Parathyroid adenoma (tissue), 2 donors: ENCODE measurements around the gene ZBTB34.

ENCODE experiments used
- H2AFZ ChIP-seq: fragments of 300-600 bp; sonication (generic); one replicate; pipeline ENCODE4 v1.7.0; 2017; ENCODE audit warnings: antibody characterized with exemption, mild to moderate bottlenecking
- H3K27ac ChIP-seq: fragments of 300-600 bp; sonication (generic); one replicate; pipeline ENCODE4 v1.7.0; 2017
- H3K27me3 ChIP-seq: fragments of 300-600 bp; sonication (generic); one replicate; pipeline ENCODE4 v1.7.0; 2017; ENCODE audit warnings: low read length; ENCODE audit not compliant: control insufficient read depth, insufficient read depth
- H3K36me3 ChIP-seq: fragments of 300-600 bp; sonication (generic); one replicate; pipeline ENCODE4 v1.7.0; 2017; ENCODE audit warnings: low read length; ENCODE audit not compliant: control insufficient read depth, insufficient read depth
- H3K4me1 ChIP-seq: fragments of 300-600 bp; sonication (generic); one replicate; pipeline ENCODE4 v1.7.0; 2017; ENCODE audit warnings: control low read depth
- H3K4me2 ChIP-seq: fragments of 300-600 bp; sonication (generic); one replicate; pipeline ENCODE4 v1.7.0; 2017; ENCODE audit warnings: low read length
- H3K4me3 ChIP-seq: fragments of 300-600 bp; sonication (generic); one replicate; pipeline ENCODE4 v1.7.0; 2017; ENCODE audit warnings: low read depth, low read length
- H3K79me2 ChIP-seq: fragments of 300-600 bp; sonication (generic); one replicate; pipeline ENCODE4 v1.7.0; 2017; ENCODE audit warnings: control low read depth
- H3K9ac ChIP-seq: fragments of 300-600 bp; sonication (generic); one replicate; pipeline ENCODE4 v1.7.0; 2017; ENCODE audit warnings: mild to moderate bottlenecking
- H3K9me3 ChIP-seq: fragments of 300-600 bp; sonication (generic); one replicate; pipeline ENCODE4 v1.7.0; 2017; ENCODE audit warnings: low read length; ENCODE audit not compliant: control insufficient read depth
- TF ChIP-seq, protein P1 (sequence below): fragments of 300-600 bp; sonication (generic); IDR thresholded peaks from one replicate; pipeline ENCODE4 v1.7.0; 2017; ENCODE audit warnings: antibody characterized with exemption, mild to moderate bottlenecking
- donor health status: primary hyperparathyroidism.

The ZBTB34 gene

DNA sequence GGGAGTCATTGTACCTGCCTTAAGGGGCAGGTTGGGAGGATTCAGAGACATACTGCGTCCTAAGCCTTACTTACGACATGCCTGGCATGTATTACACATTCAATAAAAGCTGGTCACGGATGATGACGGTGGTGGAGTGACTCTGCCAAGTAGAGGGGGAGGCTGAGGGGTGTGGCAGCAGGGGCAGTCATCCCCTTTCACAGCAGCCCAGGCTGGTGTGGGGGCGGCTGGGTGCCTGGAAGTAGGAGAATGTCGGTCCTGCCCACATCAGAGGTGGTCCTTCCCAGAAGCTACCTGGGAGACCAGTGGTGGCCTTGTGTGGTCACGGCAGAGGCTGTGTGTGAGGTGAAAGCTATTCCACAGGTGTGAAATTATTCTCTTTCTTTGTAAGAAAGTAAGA lies 8.9 kb downstream of the ZBTB34 start:
- TF ChIP-seq, protein P1, sequence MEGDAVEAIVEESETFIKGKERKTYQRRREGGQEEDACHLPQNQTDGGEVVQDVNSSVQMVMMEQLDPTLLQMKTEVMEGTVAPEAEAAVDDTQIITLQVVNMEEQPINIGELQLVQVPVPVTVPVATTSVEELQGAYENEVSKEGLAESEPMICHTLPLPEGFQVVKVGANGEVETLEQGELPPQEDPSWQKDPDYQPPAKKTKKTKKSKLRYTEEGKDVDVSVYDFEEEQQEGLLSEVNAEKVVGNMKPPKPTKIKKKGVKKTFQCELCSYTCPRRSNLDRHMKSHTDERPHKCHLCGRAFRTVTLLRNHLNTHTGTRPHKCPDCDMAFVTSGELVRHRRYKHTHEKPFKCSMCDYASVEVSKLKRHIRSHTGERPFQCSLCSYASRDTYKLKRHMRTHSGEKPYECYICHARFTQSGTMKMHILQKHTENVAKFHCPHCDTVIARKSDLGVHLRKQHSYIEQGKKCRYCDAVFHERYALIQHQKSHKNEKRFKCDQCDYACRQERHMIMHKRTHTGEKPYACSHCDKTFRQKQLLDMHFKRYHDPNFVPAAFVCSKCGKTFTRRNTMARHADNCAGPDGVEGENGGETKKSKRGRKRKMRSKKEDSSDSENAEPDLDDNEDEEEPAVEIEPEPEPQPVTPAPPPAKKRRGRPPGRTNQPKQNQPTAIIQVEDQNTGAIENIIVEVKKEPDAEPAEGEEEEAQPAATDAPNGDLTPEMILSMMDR, result no peak
- Histone ChIP-seq H3K9me3 (no peaks in the 10 kb centered on the region), H3K27ac (no peak overlapping the region), H3K36me3 (no peaks in the 10 kb centered on the region), H3K4me3 (no peak overlapping the region), H3K9ac (no peak overlapping the region), H2AFZ (no peak overlapping the region), H3K4me2 (no peak overlapping the region), H3K27me3 (no peaks in the 10 kb centered on the region), H3K4me1 (no peaks in the 10 kb centered on the region), H3K79me2 (peaks cover 16% of the 10 kb centered on the region)

DNA sequence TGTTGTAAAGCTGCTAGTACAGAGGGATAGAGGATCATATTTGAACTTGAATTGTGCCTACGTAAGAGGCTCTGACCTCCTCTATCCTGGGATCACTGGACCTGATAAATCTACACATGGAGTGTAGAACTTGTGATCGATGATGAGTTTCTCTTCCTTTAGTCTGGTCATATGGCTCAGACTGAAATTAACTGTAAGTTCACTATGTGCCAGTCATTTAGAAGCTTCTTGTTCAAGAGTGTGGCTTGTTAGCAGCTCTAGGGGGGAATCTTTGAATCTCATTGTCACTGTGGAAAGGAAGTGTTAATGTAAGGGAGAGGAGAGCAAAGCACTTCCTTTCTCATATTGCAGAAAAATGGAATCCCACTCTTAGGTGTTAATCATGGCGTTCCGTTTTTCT lies 12.1 kb downstream of the ZBTB34 start:
- H3K27me3 ChIP-seq, result no peaks in the 10 kb centered on the region
- H2AFZ ChIP-seq, result no peak overlapping the region
- H3K4me2 ChIP-seq, result no peak overlapping the region
- H3K79me2 ChIP-seq, result peaks cover 14% of the 10 kb centered on the region
- H3K9ac ChIP-seq, result no peak overlapping the region
- no peaks in the 10 kb centered on the region for H3K9me3 ChIP-seq
- no peak overlapping the region for H3K4me3 ChIP-seq
- H3K4me1 ChIP-seq, result no peaks in the 10 kb centered on the region
- H3K36me3 ChIP-seq, result no peaks in the 10 kb centered on the region
- TF ChIP-seq, protein P1, result no peak
- no peak overlapping the region for H3K27ac ChIP-seq

DNA sequence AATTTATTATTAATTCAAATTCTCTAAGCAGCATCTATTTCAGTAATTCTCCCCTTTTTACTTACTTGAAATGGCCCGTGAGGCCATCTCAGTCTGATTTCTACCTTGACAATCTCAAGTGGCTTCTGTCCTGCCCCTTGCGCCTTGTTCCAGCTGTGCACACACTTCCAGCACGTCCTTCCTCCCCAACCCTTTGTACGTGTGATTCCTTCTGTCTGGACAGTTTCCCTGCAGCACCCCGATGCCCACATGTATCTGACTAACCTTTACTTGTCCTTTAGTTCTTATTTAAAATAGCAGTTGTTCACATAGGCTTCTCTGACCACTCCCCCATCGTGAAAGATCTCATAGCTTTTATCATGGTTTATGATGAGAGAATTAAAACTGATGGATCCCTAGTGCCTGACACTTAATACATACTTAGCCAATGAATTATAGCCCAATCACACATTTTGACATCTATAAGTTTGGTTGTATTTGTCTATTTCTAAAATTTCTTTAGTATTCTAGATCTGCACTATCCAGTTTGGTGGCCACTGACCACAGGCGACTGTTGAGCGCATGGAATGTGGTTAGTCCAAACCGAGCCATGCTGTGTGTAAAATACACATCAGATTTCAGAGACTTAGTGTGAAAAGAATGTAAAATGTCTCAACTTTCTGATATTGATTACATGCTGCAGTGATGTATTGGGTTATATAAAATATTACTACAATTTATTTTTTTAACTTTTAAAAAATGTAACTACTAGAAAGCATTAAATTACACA lies 14.3 kb downstream of the ZBTB34 start:
- TF ChIP-seq, protein P1, result no peak
- Histone ChIP-seq H3K36me3 (no peaks in the 10 kb centered on the region), H3K27ac (no peak overlapping the region), H3K27me3 (no peaks in the 10 kb centered on the region), H3K4me2 (no peak overlapping the region), H3K9ac (no peak overlapping the region), H3K4me3 (no peak overlapping the region), H3K9me3 (no peaks in the 10 kb centered on the region), H3K79me2 (no peaks in the 10 kb centered on the region), H2AFZ (no peak overlapping the region), H3K4me1 (no peaks in the 10 kb centered on the region)

DNA sequence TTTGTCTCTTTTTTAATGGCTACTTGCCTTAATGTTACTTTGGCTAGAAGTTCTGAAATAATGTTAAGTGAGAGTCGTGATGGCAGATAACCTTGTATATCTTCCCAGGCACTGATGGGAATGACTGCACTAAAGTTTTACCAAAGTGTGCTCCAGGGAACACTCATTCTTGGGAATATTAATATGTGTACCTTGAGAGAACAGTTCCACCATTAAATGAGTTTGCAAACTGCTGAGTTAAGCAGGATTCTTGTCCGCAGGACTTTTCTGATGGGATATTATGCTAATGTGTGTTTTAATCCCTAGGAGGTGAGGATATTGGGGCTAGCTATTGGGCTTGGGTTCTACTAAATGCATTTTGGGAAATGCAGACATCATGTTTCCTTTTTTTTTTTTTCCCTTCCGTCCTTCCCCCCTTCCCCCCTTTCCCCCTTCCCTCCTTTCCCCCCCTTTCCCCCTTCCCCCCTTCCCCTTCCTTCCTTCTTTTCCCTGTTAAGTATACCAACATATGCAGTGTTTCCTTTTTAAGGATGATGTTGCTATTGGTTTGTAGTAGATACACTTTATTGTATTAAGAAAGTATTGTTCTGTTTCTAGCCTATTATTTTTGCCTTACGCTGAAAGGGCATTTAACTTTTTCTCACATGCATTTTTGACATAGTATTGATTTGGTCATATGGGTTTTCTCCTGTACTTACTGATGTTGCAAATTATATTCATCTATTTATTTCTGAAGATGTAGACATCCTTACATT lies 15.5 kb downstream of the ZBTB34 start:
- no peak overlapping the region for H2AFZ ChIP-seq
- no peak overlapping the region for H3K9ac ChIP-seq
- H3K36me3 ChIP-seq, result no peaks in the 10 kb centered on the region
- TF ChIP-seq, protein P1, result no peak
- no peaks in the 10 kb centered on the region for H3K27me3 ChIP-seq
- H3K9me3 ChIP-seq, result no peaks in the 10 kb centered on the region
- no peaks in the 10 kb centered on the region for H3K79me2 ChIP-seq
- H3K4me1 ChIP-seq, result no peaks in the 10 kb centered on the region
- no peak overlapping the region for H3K27ac ChIP-seq
- no peak overlapping the region for H3K4me2 ChIP-seq
- no peak overlapping the region for H3K4me3 ChIP-seq
